ENCODE data around the gene RNF157. TPM values are rescaled to one million over a fixed set of nuclear protein-coding genes. Genes with fewer than 3 reads are reported as not detected.

The RNF157 gene
- total and polyA plus RNA-seq, 9 of the 15 experiments (the other 6 are each of a cell fraction or from before 2014, with no cell fraction given): 8.1 to 31.7 (median 20.8) TPM

DNA sequence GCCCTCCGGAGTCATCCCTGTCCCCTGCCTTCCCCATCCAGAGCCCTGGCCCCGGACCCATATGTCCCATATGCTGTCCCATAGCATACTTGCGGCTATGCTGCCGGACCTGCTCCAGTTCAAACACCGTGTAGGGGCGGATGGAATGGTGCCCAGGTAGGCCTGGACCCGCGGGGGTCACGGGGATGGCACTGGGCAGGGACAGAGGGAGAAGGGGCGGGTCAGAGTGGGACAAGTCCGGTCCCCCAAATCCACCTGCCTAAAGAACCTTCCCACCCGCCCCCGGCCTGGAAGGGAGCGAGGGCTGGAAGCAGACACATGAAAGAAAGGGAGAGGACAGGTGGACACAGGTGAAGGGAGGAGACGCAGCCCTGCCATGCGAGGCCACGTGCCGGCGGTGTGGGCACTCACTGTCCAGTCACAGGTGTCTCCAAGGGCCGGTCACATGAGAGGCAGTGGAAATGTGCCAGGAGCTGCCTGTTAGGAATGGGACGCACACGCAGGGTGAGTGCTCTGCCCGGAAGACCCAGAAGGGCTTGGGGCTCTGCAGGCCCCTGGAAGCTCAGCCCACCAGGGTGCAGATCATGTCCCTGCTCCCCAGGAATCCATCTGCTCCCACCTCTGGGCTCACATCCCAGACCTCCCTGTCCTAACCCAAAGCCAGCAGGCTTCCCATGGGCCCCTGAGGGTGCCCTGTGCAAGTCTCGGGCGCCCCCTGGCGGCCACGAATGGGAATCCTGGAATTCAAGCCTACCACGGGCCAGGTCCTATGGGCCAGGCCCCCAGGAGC lies 38.9 kb upstream of the RNF157 start (continued):
- TF ChIP-seq, protein P1, sequence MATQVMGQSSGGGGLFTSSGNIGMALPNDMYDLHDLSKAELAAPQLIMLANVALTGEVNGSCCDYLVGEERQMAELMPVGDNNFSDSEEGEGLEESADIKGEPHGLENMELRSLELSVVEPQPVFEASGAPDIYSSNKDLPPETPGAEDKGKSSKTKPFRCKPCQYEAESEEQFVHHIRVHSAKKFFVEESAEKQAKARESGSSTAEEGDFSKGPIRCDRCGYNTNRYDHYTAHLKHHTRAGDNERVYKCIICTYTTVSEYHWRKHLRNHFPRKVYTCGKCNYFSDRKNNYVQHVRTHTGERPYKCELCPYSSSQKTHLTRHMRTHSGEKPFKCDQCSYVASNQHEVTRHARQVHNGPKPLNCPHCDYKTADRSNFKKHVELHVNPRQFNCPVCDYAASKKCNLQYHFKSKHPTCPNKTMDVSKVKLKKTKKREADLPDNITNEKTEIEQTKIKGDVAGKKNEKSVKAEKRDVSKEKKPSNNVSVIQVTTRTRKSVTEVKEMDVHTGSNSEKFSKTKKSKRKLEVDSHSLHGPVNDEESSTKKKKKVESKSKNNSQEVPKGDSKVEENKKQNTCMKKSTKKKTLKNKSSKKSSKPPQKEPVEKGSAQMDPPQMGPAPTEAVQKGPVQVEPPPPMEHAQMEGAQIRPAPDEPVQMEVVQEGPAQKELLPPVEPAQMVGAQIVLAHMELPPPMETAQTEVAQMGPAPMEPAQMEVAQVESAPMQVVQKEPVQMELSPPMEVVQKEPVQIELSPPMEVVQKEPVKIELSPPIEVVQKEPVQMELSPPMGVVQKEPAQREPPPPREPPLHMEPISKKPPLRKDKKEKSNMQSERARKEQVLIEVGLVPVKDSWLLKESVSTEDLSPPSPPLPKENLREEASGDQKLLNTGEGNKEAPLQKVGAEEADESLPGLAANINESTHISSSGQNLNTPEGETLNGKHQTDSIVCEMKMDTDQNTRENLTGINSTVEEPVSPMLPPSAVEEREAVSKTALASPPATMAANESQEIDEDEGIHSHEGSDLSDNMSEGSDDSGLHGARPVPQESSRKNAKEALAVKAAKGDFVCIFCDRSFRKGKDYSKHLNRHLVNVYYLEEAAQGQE (IDR thresholded peaks at IDR 0.05; ENCODE audit: borderline replicate concordance): peak; percentile 96
- TF ChIP-seq, protein P1 (CRISPR knock-in tag; IDR thresholded peaks at IDR 0.05; ENCODE audit: low read depth): no peak
- no peak for TF ChIP-seq SRSF7 (optimal IDR thresholded peaks at IDR 0.05; ENCODE audit: low read depth, low read length)
- TF ChIP-seq, protein P2, sequence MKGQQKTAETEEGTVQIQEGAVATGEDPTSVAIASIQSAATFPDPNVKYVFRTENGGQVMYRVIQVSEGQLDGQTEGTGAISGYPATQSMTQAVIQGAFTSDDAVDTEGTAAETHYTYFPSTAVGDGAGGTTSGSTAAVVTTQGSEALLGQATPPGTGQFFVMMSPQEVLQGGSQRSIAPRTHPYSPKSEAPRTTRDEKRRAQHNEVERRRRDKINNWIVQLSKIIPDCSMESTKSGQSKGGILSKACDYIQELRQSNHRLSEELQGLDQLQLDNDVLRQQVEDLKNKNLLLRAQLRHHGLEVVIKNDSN (CRISPR knock-in tag; IDR thresholded peaks at IDR 0.05): peak; percentile 36; the same call in 1 of the 2 replicates
- TF ChIP-seq HCFC1 (IDR thresholded peaks at IDR 0.05; ENCODE audit: low read depth, low read length): 0 out of 2 replicates have a peak, but pooled peaks have one; percentile 32
- no peak for TF ChIP-seq ZNF175 (CRISPR knock-in tag; IDR thresholded peaks at IDR 0.05; ENCODE audit: low read depth)
- TF ChIP-seq NR1H2 (CRISPR knock-in tag; IDR thresholded peaks at IDR 0.05): no peak
- TF ChIP-seq ZNF408 (CRISPR knock-in tag; IDR thresholded peaks at IDR 0.05; ENCODE audit: low read depth): no peak
- no peak for TF ChIP-seq RFX5 (IDR thresholded peaks at IDR 0.05; ENCODE audit: low read depth, low read length)
- no peak for TF ChIP-seq CEBPB (tag; IDR thresholded peaks at IDR 0.05)
- no peak for TF ChIP-seq BACH1 (tag; IDR thresholded peaks at IDR 0.05)
- no peak for TF ChIP-seq TGIF2 (CRISPR knock-in tag; IDR thresholded peaks at IDR 0.05)
- TF ChIP-seq POU5F1 (IDR thresholded peaks at IDR 0.05; ENCODE audit: borderline replicate concordance, low read depth, low read length, partially characterized antibody): no peak
- TF ChIP-seq L3MBTL2 (IDR thresholded peaks at IDR 0.05): 0 out of 2 replicates have a peak, but pooled peaks have one; percentile 16
- TF ChIP-seq ZNF354B (CRISPR knock-in tag; IDR thresholded peaks at IDR 0.05): no peak
- no peak for TF ChIP-seq HSF4 (CRISPR knock-in tag; IDR thresholded peaks at IDR 0.05; ENCODE audit: borderline replicate concordance)
- no peak for TF ChIP-seq EZH2 (IDR thresholded peaks at IDR 0.05; ENCODE audit: borderline replicate concordance, low read depth, low read length)
- TF ChIP-seq, protein P3, sequence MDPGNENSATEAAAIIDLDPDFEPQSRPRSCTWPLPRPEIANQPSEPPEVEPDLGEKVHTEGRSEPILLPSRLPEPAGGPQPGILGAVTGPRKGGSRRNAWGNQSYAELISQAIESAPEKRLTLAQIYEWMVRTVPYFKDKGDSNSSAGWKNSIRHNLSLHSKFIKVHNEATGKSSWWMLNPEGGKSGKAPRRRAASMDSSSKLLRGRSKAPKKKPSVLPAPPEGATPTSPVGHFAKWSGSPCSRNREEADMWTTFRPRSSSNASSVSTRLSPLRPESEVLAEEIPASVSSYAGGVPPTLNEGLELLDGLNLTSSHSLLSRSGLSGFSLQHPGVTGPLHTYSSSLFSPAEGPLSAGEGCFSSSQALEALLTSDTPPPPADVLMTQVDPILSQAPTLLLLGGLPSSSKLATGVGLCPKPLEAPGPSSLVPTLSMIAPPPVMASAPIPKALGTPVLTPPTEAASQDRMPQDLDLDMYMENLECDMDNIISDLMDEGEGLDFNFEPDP (CRISPR knock-in tag; IDR thresholded peaks at IDR 0.05): no peak
